Neural cell (in vitro differentiated cells): ENCODE results near the gene GIMAP4.

ENCODE experiments used
- EP300 ChIP-seq: fragments of 450-650 bp; conservative IDR thresholded peaks from 2 replicates; pipeline ENCODE4 v1.6.1; 2014; ENCODE audit warnings: antibody characterized with exemption, mild to moderate bottlenecking, moderate library complexity; ENCODE audit not compliant: poor library complexity, severe bottlenecking
- EZH2 ChIP-seq: fragments of 200-600, 300-800 bp; shearing (Covaris generic), sonication (generic); IDR thresholded peaks from 2 replicates; pipeline ENCODE4 v1.6.1; 2014; ENCODE audit warnings: antibody characterized with exemption, low read length, borderline replicate concordance, mild to moderate bottlenecking; ENCODE audit not compliant: insufficient read depth, poor library complexity, severe bottlenecking
- POLR2AphosphoS5 ChIP-seq: IDR thresholded peaks from 2 replicates; pipeline ENCODE4 v1.6.1; 2012
- RAD21 ChIP-seq: fragments of 450-650 bp; conservative IDR thresholded peaks from 2 replicates; pipeline ENCODE4 v1.6.1; 2014; ENCODE audit warnings: antibody characterized with exemption, mild to moderate bottlenecking, moderate library complexity
- SMC3 ChIP-seq: fragments of 450-650 bp; conservative IDR thresholded peaks from 2 replicates; pipeline ENCODE4 v1.6.1; 2014; ENCODE audit warnings: antibody characterized with exemption, mild to moderate bottlenecking, moderate library complexity; ENCODE audit not compliant: poor library complexity
- TF ChIP-seq, protein P1 (sequence below): fragments of 450-650 bp; IDR thresholded peaks from 2 replicates; pipeline ENCODE4 v1.5.1; 2014; ENCODE audit warnings: antibody characterized with exemption, mild to moderate bottlenecking, moderate library complexity; ENCODE audit not compliant: poor library complexity, severe bottlenecking

DNA sequence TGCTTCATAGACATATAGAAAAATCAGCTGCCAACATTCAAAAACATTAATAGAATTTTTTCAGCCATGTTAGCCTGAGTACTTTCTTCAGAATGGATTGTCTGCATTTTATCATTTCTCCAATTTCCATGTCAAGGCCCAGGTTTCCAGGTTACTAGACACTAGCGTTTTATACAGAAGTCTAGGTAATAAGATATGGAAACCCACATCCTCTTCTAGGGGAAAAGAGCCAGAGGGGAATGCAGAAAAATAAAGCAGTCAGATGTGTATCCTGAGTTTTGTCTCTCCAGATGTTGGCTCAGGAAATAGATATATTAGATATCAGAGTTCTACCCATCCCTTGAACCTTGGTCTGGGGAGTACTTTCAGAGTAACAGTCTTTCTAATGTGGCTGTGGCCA is 20.4 kb downstream of the GIMAP4 start:
- TF ChIP-seq, protein P1, sequence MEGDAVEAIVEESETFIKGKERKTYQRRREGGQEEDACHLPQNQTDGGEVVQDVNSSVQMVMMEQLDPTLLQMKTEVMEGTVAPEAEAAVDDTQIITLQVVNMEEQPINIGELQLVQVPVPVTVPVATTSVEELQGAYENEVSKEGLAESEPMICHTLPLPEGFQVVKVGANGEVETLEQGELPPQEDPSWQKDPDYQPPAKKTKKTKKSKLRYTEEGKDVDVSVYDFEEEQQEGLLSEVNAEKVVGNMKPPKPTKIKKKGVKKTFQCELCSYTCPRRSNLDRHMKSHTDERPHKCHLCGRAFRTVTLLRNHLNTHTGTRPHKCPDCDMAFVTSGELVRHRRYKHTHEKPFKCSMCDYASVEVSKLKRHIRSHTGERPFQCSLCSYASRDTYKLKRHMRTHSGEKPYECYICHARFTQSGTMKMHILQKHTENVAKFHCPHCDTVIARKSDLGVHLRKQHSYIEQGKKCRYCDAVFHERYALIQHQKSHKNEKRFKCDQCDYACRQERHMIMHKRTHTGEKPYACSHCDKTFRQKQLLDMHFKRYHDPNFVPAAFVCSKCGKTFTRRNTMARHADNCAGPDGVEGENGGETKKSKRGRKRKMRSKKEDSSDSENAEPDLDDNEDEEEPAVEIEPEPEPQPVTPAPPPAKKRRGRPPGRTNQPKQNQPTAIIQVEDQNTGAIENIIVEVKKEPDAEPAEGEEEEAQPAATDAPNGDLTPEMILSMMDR, result no peak
- no peak for TF ChIP-seq SMC3
- TF ChIP-seq RAD21, result no peak
- no peak for TF ChIP-seq EP300
- no peak for TF ChIP-seq POLR2AphosphoS5
- TF ChIP-seq EZH2, result no peak
